NCI-H2227 (cell line): ENCODE measurements around the gene ZNF45.
"Not testable (repeated sequence)": the region's sequence is repeated elsewhere in the genome, so short reads cannot be mapped to it uniquely, and the experiment has no call there.

ENCODE experiments used
- DNase-seq: peaks from one replicate; lab custom pipeline; 2025; ENCODE audit not compliant: unreplicated experiment; lab: John Stamatoyannopoulos, UW

Gene ZNF45

GRCh38 chr19:43934985-43935708 is at the start of gene ZNF45:
Gene ZNF45, minus strand, starts transcription at chr19:43935282. Its CDS starts 13,097 bp downstream, at chr19:43922185.
- peak; percentile 91 for DNase-seq

- DNase-seq: no peak
Measured at GRCh38 chr19:43984687-43985000, 49.6 kb upstream of the ZNF45 start.

DNA sequence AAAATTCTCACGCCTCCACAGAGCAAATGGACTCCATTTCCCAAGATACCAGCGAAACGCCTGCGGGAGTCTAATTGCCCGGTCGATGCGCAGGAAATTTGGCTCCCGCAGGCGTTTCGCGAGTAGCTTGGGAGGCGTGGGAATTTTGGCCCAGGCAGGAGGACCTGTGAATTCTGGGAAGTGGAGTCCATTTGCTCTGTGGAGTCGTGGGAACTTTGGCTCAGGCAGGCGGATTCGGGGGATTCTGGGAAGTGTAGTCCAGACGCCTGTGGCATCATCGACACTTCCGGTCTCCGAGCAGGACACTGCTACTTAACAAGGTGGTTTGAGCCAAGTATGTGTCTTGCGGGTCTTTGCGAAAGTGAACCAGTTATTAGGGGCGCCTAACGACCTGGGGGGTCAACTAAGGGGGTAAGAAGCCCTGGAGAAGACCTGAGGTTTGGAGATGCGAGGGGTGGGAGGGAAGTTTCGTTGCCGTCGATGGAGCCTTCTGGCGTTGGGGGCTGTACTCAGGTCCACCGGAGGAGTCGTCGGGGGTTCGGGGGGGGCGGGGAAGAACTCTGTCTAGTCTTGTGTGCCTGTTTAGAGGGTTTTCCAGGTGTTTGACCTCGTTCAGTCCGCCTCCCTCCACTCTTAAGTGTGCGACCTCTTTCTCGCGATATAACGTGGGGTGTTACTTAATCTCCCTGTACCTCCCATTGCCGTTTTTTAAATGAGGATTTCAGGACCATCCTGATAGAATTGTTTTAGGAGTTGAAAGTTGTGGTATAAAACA is 49.0 kb upstream of the ZNF45 start, which contains the start of gene ZNF155:
Gene ZNF155, plus strand, starts transcription at position 277 of the 775 bp plus-strand sequence. CDS start 4,356 bp downstream, outside the sequence.
- peak; percentile 96 for DNase-seq

DNA sequence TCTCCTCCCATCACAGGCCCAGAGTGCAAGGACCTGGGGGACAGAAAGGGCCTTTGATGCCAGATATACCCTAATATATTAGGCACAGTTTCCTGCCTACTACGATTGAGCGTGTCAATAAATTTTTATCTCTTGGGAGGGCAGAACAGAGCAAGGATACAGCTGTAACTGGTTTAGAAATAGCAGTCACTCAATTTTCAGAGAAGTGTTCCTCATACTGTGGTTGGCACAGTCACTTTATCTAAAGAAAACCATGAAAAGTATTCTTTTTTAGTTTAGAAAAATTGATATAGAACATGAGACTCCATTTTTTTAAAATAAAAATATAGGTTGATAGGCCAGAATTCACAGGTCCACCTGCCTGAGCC is 48.4 kb upstream of the ZNF45 start:
- DNase-seq: no peak

DNA sequence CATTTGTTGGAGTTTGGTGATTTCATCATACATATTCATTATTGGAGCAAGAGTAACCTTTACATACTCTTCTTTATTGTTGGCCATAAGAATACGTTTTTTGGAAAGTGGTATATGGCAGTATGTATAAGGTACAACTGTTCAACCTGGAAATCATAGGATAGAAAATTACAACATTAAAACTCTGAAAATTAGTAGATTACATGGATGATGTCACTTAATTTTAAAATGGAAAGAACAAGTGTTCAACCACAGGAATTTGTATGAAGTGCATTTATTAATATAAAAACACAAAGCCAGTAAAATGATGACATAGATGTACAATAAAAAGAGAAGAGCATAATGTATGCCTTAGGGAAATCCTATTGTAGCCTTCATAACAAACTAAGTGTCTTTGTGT is 41.6 kb upstream of the ZNF45 start:
- DNase-seq: no peak

- DNase-seq: no peak
Measured at GRCh38 chr19:43966079-43966694, 31.1 kb upstream of the ZNF45 start.

GRCh38 chr19:43960411-43960810 is 25.3 kb upstream of the ZNF45 start:
- DNase-seq: no peak

DNA sequence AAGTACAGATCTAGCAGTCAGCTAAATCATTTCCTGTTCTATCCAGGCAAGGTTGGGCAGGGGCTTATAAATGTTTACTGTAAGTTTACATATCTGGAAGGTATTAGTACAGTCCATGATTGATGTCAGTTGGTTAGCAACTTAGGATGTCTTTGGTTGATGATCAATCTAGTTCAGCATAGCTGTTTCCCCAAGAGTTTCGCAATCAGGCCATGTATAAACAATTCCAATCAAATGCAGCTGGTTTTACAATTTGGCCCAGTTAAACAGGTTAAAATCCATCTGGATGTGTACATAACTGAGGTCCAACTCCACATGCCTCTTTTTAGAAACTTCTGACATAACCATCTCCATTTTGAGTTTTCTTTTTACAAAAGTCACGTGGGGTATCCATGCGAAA is 22.8 kb upstream of the ZNF45 start:
- no peak for DNase-seq

GRCh38 chr19:43956827-43957226 is 21.7 kb upstream of the ZNF45 start:
- DNase-seq: no peak

DNA sequence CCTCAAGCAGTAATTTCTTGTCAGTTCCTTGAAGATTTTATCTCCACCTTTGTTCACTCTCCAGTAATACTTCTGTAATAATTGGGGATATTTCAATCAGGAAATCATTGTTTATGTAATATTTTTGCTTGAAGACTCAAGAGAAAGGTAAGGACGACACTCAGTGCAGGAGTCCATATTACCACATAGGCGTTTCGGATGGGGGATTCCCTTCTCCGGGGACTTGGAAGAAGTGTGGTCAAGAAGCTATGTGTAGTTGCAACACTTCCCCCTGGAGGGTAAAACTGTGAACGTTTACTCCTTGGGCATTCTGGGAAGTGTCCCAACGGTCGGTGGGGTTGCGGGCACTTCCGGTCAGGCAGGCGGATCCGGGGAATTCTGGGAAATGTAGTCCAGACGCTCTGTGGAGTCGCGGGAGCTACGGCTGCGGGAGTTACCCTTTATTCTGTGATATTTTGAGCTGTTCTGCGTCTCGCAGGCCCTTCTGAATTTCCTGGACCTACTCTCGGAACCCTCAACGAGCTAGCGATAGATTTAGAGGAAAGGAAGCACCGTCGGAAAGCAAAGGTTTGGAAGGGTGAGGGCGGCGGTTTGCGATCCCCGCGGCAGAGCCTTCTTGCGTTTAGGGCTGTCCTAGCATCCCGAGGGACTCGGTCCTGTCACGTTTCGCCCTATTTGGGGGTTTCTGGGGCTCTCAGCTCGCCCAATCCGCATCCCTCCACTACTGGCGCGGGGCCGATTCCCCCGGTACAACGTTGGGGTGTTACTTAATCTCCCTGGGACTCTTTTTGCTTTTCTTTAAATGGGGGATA is 16.0 kb upstream of the ZNF45 start, which contains the start of gene ZNF221:
Gene ZNF221, plus strand, starts transcription at position 395 of the 812 bp plus-strand sequence. CDS start 11,499 bp downstream, outside the sequence.
- DNase-seq: peak; percentile 87

DNA sequence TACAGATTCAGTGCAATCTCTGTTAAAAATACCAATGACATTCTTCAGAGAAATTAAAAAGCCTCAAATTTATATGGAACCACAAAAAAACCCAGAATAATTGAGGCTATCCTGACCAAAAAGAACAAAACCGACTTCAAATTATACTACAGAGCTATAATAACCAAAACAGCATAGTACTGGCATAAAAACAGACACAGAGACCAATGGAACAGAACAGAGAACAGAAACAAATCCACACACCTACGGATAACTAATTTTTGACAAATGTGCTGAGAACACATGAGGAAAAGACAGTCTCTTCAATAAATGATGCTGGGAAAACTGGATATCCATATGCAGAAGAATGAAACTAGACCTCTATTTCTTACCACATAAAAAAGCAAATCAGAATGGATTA is 14.7 kb upstream of the ZNF45 start:
- DNase-seq: not testable (repeated sequence)

DNA sequence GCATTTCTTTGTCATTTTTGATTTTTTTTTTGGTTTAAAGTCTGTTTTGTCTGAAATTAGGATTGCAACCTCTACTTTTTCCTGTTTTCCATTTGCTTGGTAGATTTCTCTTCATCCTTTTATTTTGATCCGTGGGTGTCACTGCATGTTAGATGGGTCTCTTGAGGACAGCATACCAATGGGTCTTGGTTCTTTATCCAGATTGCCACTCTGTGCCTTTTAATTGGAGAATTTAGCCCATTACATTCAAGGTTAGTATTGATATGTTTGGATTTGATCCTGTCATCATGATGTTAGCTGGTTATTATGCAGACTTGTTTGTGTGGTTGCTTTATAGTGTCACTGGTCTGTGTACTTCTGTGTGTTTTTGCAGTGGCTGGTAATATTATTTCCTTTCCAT is 12.3 kb upstream of the ZNF45 start:
- DNase-seq: not testable (repeated sequence)

DNA sequence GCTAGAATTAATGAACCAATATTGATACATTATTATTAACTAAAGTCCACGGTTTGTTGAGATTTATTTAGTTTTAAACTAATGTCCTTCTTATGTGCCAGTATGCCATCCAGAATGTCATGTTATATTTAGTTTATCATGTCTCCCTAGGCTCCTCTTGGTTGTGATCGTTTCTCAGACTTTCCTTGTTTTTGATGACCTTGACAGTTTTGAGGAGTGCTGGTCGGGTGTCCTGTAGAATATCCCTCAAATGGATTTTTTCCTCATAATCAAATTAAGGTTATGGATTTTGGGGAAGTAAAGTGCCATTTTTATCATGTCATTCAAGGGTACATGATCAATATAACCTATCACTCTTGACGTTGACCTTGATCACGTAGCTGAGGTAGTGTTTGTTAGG is 6.1 kb upstream of the ZNF45 start:
- no peak for DNase-seq

DNA sequence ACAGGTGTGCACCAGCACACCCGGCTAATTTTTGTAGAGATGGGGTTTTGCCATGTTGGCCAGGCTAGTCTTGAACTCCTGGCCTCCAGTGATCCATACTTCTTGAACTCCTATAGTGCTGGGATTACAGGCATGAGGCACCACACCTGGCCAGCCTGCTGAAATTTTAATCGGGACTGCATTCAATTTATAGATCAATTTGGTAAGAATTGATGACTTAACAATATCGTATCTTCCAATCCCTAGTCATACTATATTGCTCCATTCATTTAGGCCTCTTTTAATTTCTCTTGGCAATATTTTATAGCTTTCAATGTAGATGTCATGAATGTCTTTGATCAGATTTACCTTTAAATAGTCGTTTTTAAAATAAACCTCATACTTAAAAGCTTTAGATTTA is 5.6 kb upstream of the ZNF45 start:
- DNase-seq: no peak

- no peak for DNase-seq
Measured at GRCh38 chr19:43939557-43940260, 4.6 kb upstream of the ZNF45 start.

- no peak for DNase-seq
Measured at GRCh38 chr19:43936188-43936587, 1.1 kb upstream of the ZNF45 start.

DNA sequence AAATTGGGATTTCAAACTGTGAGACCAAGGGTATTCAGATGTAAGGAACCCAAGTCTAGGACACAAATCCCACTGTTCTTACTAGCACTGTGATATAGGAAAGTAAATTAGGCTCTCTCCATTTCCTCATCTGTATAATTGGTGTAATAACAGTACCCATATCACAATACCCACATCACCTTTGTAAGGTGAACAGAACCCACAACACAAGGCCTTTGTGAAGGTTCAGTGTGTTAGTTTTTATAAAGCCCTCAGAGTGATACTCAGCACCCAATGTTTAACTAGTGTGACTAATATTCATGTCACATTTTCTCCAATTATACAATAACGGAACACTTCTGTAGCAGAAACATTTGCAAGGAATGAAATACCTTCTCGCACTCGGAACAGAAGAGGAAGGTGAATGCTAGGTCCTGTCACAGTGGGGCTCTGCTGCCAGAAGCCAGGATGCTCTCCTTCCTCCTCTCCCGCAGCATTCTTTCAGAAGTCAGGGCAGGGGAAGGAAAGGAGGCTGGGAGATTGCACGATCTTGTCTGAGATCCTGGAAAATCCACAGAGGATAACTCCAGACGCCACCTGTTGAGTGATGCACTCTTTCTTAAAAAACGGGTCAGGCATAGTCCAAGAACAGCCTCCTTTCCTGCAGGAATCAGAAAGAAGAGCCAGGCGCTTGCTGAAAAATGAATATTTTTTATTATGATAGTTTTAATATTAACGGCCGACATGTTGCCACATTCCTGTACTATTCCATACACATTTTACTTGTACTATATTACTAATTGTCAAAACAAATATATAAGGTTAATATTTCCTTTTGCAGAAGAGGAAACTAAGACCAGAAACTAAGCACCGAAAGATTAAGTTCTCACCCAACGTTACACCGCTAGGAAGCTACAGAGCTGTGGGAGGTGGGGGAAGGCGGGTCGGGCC is 762 bp downstream of the ZNF45 start:
- DNase-seq: no peak

DNA sequence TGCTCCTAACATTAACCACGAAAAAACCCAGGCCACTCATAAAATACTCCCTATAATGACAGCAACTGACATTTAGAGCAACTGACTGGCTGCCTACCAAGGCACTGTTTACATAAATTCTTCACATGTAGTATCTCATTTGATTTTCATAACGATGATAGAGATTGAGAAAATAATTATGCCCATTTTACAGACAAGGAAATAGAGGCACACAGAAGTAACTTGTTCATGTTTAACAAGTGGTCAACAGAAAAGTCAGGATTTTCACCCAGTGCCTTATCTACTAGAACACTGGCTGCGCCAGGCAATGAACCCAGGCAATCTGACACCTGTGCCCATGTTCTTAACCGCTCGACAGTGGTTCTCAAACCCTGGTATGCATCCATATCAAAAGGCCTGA is 6.3 kb downstream of the ZNF45 start:
- no peak for DNase-seq

- no peak for DNase-seq
Measured at GRCh38 chr19:43923875-43924274, 11.2 kb downstream of the ZNF45 start.
